HEK293T (cell line): ENCODE data around the gene TTC28.
"Not testable (repeated sequence)": the region's sequence is repeated elsewhere in the genome, so short reads cannot be mapped to it uniquely, and the experiment has no call there.

Experiments
- CTCF ChIA-PET: fragments of 350-600 bp; formaldehyde crosslinking; extraction: SDS; loops from one replicate; lab custom pipeline; 2021; ENCODE audit warnings: antibody characterized with exemption, inconsistent platforms; lab: Yijun Ruan, JAX
- POLR2A ChIA-PET: fragments of 350-600 bp; formaldehyde crosslinking; extraction: SDS; loops from one replicate; lab custom pipeline; 2020; ENCODE audit warnings: antibody characterized with exemption, inconsistent platforms; lab: Yijun Ruan, JAX
- DNase-seq: peaks from one replicate; pipeline ENCODE4 v3.0.0; 2012; ENCODE audit warnings: mixed read lengths; ENCODE audit errors: extremely low spot score
- ARNT ChIP-seq: fragments of 450-650 bp; IDR thresholded peaks from 2 replicates; pipeline ENCODE4 v1.6.1; 2017; ENCODE audit warnings: mild to moderate bottlenecking
- BHLHE40 ChIP-seq: fragments of 450-650 bp; IDR thresholded peaks from 2 replicates; pipeline ENCODE4 v1.6.1; 2016; ENCODE audit warnings: mild to moderate bottlenecking, moderate library complexity, borderline replicate concordance
- CTBP1 ChIP-seq: fragments of 450-650 bp; IDR thresholded peaks from 2 replicates; pipeline ENCODE4 v1.6.1; 2016; ENCODE audit warnings: borderline replicate concordance
- ELF4 ChIP-seq: fragments of 450-650 bp; IDR thresholded peaks from 2 replicates; pipeline ENCODE4 v1.6.1; 2017; ENCODE audit warnings: antibody characterized with exemption
- FOXA1 ChIP-seq: fragments of 450-650 bp; IDR thresholded peaks from 2 replicates; pipeline ENCODE4 v1.6.1; 2016; ENCODE audit warnings: mild to moderate bottlenecking
- FOXK2 ChIP-seq: fragments of 450-650 bp; IDR thresholded peaks from 2 replicates; pipeline ENCODE4 v1.6.1; 2016; ENCODE audit warnings: mild to moderate bottlenecking
- FOXM1 ChIP-seq: fragments of 450-650 bp; IDR thresholded peaks from 2 replicates; pipeline ENCODE4 v1.6.1; 2017; ENCODE audit warnings: mild to moderate bottlenecking, borderline replicate concordance
- HDGF ChIP-seq: fragments of 450-650 bp; IDR thresholded peaks from 2 replicates; pipeline ENCODE4 v1.6.1; 2017; ENCODE audit warnings: antibody characterized with exemption, borderline replicate concordance
- L3MBTL2 ChIP-seq: fragments of 450-650 bp; conservative IDR thresholded peaks from 2 replicates; pipeline ENCODE4 v1.6.1; 2016; ENCODE audit warnings: mild to moderate bottlenecking
- LEF1 ChIP-seq: fragments of 450-650 bp; IDR thresholded peaks from 2 replicates; pipeline ENCODE4 v1.6.1; 2017; ENCODE audit warnings: mild to moderate bottlenecking, borderline replicate concordance
- NFRKB ChIP-seq: fragments of 450-650 bp; IDR thresholded peaks from 2 replicates; pipeline ENCODE4 v1.6.1; 2016; ENCODE audit warnings: mild to moderate bottlenecking, moderate library complexity
- SP1 ChIP-seq: fragments of 450-650 bp; IDR thresholded peaks from 2 replicates; pipeline ENCODE4 v1.6.1; 2017
- SUZ12 ChIP-seq: fragments of 450-650 bp; IDR thresholded peaks from 2 replicates; pipeline ENCODE4 v1.6.1; 2016; ENCODE audit warnings: mild to moderate bottlenecking
- TARDBP ChIP-seq: fragments of 450-650 bp; IDR thresholded peaks from 2 replicates; pipeline ENCODE4 v1.6.1; 2016
- ZNF384 ChIP-seq: fragments of 450-650 bp; IDR thresholded peaks from 2 replicates; pipeline ENCODE4 v1.6.1; 2016
- TF ChIP-seq, protein P1 (sequence below): fragments of 450-650 bp; IDR thresholded peaks from 2 replicates; pipeline ENCODE4 v1.6.1; 2016

TTC28 gene

DNA sequence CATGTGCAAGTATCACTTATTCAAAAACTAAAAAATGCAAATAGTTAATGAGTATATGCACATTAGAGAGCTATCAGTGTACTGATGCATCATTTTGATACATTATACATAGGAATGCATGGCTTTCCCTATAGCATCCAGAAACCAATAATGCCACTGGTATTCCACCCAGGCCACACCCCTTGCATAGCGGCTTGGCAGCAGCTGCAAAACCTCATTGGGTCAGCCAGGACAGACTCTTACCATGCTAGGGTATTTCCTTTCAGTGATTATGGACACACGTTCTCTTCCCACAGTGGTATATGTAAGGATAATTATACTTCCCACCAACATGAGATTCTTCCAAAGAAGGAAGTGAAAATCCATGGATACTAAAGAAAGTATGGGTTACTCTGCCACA lies 614.7 kb downstream of the TTC28 start:
- TF ChIP-seq SUZ12 (no peak), FOXK2 (no peak), L3MBTL2 (no peak), FOXM1 (no peak), FOXA1 (no peak), SP1 (no peak), ELF4 (no peak), ARNT (no peak), HDGF (no peak), TARDBP (no peak), ZNF384 (no peak), BHLHE40 (no peak), LEF1 (no peak), NFRKB (no peak), CTBP1 (no peak)
- TF ChIP-seq, protein P1, sequence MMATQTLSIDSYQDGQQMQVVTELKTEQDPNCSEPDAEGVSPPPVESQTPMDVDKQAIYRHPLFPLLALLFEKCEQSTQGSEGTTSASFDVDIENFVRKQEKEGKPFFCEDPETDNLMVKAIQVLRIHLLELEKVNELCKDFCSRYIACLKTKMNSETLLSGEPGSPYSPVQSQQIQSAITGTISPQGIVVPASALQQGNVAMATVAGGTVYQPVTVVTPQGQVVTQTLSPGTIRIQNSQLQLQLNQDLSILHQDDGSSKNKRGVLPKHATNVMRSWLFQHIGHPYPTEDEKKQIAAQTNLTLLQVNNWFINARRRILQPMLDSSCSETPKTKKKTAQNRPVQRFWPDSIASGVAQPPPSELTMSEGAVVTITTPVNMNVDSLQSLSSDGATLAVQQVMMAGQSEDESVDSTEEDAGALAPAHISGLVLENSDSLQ: no peak
- POLR2A ChIA-PET: no interaction called here
- CTCF ChIA-PET: no interaction called here
- DNase-seq: no peak

DNA sequence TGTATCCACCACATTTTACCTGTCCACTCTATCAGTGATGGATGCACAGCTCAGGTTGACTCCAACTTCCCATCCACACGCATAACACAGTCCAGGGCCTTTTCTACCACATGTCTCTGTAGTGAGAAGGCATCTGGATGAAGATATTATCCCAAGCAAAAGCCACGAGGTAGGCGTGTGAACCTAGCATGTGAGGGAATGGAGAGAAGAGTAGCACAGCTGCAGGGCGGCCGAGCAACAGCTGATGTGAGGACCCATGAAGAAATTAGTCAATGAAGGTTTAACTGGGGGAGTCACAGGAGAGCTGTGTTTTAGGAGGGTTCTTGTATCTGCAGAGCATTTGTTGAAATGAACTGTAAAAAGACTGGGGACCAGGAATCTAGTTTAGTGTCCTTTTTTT lies 616.0 kb downstream of the TTC28 start:
- DNase-seq: no peak
- ChIA-PET CTCF (no interaction called here), POLR2A (no interaction called here)
- no peak for TF ChIP-seq FOXM1
- TF ChIP-seq, protein P1: no peak
- TF ChIP-seq CTBP1: no peak
- no peak for TF ChIP-seq ZNF384
- TF ChIP-seq LEF1: no peak
- TF ChIP-seq ARNT: no peak
- no peak for TF ChIP-seq L3MBTL2
- no peak for TF ChIP-seq NFRKB
- TF ChIP-seq FOXA1: no peak
- TF ChIP-seq ELF4: no peak
- TF ChIP-seq FOXK2: no peak
- no peak for TF ChIP-seq TARDBP
- TF ChIP-seq SUZ12: no peak
- no peak for TF ChIP-seq HDGF
- TF ChIP-seq BHLHE40: no peak
- TF ChIP-seq SP1: no peak

DNA sequence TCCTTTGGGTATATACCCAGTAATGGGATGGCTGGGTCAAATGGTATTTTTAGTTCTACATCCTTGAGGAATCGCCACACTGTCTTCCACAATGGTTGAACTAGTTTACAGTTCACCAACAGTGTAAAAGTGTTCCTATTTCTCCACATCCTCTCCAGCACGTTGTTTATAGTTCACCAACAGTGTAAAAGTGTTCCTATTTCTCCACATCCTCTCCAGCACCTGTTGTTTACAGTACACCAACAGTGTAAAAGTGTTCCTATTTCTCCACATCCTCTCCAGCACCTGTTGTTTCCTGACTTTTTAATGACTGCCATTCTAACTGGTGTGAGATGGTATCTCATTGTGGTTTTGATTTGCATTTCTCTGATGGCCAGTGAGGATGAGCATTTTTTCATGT lies 619.0 kb downstream of the TTC28 start:
- CTCF ChIA-PET, POLR2A ChIA-PET, DNase-seq: not testable (repeated sequence)

DNA sequence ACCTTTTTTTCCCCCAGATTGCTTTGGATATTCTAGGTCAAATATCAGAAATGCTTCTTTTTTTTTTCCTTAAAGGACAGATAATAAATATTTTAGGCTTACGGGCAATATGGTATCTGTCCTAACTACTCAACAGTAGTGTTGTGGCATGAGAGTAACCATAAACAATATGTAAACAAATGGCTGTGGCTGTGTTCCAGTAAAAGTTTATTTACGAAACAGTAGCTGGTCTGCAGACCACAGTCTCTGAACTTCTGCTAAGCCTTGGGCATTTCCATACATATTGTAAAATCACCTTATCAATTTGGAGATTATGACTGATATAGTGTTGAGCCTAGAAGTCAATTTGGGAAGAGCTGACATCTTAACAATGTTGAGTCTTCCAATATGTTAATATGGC lies 621.6 kb downstream of the TTC28 start:
- TF ChIP-seq L3MBTL2: no peak
- ChIA-PET POLR2A (no interaction called here), CTCF (no interaction called here)
- DNase-seq: no peak

DNA sequence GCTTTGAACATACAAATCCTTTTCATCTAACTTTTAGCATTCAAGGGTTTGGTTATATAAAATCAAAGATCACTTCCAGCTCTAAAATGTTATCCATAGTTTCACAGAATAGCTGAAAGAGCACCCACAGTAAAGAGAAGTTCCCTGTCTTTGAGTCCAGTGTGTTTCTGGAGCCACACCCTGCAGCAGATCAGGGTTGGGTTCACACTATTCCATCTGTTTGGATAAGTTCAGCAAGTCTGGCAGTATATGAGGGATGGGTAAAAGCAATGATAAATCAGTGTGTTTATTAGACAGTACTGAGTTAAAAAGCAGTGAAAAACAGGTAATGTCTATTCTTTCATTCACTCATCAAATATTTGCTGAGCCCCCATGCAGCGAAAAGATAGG lies 624.8 kb downstream of the TTC28 start:
- TF ChIP-seq ZNF384: no peak
- TF ChIP-seq FOXA1: no peak
- no peak for TF ChIP-seq L3MBTL2
- TF ChIP-seq FOXK2: no peak
- no peak for TF ChIP-seq SP1
- no peak for TF ChIP-seq BHLHE40
- TF ChIP-seq TARDBP: no peak
- no peak for TF ChIP-seq SUZ12
- no peak for TF ChIP-seq ELF4
- no peak for TF ChIP-seq CTBP1
- no peak for TF ChIP-seq NFRKB
- TF ChIP-seq, protein P1: no peak
- TF ChIP-seq ARNT: no peak
- no peak for TF ChIP-seq FOXM1
- no peak for TF ChIP-seq HDGF
- TF ChIP-seq LEF1: no peak
- no peak for DNase-seq
- POLR2A ChIA-PET: no interaction called here
- CTCF ChIA-PET: no interaction called here

DNA sequence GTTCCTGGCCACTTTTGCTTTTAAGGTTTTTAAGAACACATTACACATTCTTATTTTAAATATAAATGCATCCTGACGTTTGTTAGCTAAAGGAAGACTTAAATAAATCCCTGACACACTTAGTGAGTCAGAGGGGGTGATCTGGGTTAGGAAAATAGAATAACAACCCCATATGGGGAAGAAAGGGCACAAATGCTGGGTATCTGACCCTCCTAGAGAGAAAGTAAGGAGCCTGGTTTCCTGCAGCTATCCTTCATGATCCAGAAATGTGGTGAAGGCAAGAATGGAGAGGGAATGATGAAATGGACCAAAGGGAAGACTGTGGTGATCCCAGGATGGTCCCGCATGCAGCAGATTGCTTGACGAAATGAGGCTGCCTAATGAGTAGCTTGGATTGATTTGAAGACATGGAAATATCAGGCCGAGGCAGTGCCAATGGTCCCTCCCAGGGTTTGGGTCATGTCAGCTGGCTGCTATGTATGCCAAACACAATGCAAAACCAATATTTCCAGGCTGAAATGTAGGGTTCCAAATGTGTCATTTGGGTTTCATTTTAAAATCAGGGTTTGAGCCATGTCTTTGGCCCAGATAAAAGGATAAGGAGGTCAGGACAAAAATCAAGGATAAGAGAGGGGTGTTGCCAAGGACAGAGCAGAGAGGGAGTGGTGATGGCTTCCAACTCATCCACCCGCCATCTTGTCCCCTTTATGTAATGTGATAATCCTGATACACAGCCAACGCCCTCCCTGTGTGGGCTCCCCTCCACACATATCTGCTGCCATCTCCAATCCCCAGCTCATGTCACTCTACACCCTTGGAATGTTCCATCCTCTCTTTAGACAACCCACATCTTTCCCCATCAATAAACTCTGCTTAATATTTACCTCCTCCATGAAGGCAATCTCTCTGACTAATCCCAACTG lies 625.5 kb downstream of the TTC28 start:
- TF ChIP-seq SP1 (no peak), ZNF384 (no peak), FOXM1 (no peak), NFRKB (no peak), L3MBTL2 (no peak), ELF4 (no peak), CTBP1 (no peak)
- DNase-seq: no peak
- CTCF ChIA-PET: no interaction called here
- POLR2A ChIA-PET: interaction anchor here (0.6 kb wide), 1 partner anchor 765 kb away, joined by 3 read pairs; no protein-coding TSS in a partner anchor

DNA sequence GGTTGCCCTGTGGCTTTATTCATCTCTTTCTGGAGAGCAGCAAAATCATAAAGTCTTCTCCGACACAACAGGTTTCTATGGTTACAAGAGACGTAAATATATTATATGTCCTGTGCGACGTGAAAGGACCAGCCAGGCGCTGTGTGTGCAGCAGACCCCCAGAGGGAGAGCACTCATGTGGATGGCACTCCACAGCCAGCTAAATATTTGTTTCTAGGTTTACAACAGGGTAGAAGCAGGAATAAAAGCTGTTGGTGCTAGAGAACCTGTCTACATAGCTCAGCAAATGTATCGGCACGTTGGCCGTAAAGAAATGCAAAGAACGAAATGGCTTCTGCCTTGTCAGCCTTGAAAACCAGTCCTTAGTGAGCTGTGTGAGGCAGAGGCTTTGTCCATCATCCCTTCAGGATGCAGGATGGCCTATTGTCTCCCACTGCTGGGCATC lies 626.8 kb downstream of the TTC28 start:
- CTCF ChIA-PET: interaction anchor here (0.5 to 1.4 kb wide), 4 partner anchors 10 to 490 kb away, joined by 3 to 5 read pairs (median 3); no protein-coding TSS in a partner anchor
- POLR2A ChIA-PET: no interaction called here
- TF ChIP-seq ZNF384: no peak
- no peak for TF ChIP-seq TARDBP
- no peak for TF ChIP-seq ARNT
- no peak for TF ChIP-seq FOXA1
- TF ChIP-seq SUZ12: no peak
- no peak for TF ChIP-seq NFRKB
- no peak for TF ChIP-seq LEF1
- no peak for TF ChIP-seq BHLHE40
- no peak for TF ChIP-seq L3MBTL2
- no peak for TF ChIP-seq CTBP1
- TF ChIP-seq SP1: no peak
- TF ChIP-seq HDGF: no peak
- TF ChIP-seq ELF4: no peak
- TF ChIP-seq, protein P1: no peak
- no peak for TF ChIP-seq FOXK2

More for the DNA sequence above, 626.8 kb downstream of the TTC28 start:
- DNase-seq: no peak
